ENCODE results near the gene COL4A1.

COL4A1 gene

GRCh38 chr13:110179857-110180147 is 127.2 kb downstream of the COL4A1 start:
- H3K9me3 ChIP-seq (ENCODE audit: control insufficient read depth, insufficient read depth, low read length): no peaks in the 10 kb centered on the region
- H3K4me1 ChIP-seq (ENCODE audit: insufficient read depth, low read length): no peaks in the 10 kb centered on the region
- H3K9ac ChIP-seq (ENCODE audit: low read depth, low read length): no peak overlapping the region
- H3K36me3 ChIP-seq (ENCODE audit: insufficient read depth, low read length): peaks cover 20% of the 10 kb centered on the region

DNA sequence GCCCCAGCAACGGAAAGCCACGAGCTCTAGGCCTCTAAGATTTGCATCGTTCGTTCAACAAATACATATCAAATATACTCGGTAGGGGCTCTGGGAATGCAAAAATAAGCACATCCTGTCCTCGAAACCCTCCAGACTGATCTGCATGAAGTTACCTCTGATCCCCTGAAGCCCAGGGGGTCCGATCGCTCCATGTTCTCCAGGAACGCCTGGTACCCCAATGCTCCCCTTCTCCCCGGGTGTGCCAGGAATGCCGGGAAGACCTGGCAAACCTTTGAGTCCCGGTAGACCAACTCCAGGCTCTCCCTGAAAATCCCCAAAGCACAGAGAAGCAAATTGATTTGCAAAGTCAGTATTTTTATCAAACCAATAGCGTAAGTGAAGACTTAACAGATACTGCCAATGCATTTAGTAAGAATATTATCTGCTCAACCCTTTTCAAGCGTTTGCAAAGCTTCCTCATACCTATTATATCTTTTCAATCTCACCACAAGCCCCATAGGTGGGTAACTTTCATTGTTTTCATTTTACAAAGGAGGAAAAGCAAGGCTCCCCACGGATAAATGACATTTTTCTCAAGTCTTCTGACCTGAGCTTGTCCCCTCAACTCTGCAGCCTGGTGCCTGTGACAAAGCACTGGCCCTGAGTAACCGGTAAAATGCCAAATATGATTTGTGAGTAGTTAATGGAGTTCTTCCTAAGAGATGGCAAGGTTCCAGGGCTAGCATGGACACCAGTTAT is 127.7 kb downstream of the COL4A1 start:
- Histone ChIP-seq H3K4me1 (ENCODE audit: insufficient read depth, low read length) (no peaks in the 10 kb centered on the region), H3K9me3 (ENCODE audit: control insufficient read depth, insufficient read depth, low read length) (no peaks in the 10 kb centered on the region), H3K9ac (ENCODE audit: low read depth, low read length) (no peak overlapping the region), H3K36me3 (ENCODE audit: insufficient read depth, low read length) (peaks cover 20% of the 10 kb centered on the region)

GRCh38 chr13:110177790-110178189 is 129.2 kb downstream of the COL4A1 start:
- H3K9me3 ChIP-seq (ENCODE audit: control insufficient read depth, insufficient read depth, low read length): peaks cover 2% of the 10 kb centered on the region; the same call in 1 of the 2 replicates
- no peaks in the 10 kb centered on the region for H3K4me1 ChIP-seq (ENCODE audit: insufficient read depth, low read length)
- no peak overlapping the region for H3K9ac ChIP-seq (ENCODE audit: low read depth, low read length)
- peaks cover 28% of the 10 kb centered on the region for H3K36me3 ChIP-seq (ENCODE audit: insufficient read depth, low read length)

- Histone ChIP-seq H3K36me3 (ENCODE audit: insufficient read depth, low read length) (peaks cover 30% of the 10 kb centered on the region), H3K4me1 (ENCODE audit: insufficient read depth, low read length) (no peaks in the 10 kb centered on the region), H3K9me3 (ENCODE audit: control insufficient read depth, insufficient read depth, low read length) (peaks cover 2% of the 10 kb centered on the region; the same call in 1 of the 2 replicates), H3K9ac (ENCODE audit: low read depth, low read length) (no peak overlapping the region)
Measured at GRCh38 chr13:110176431-110176830, 130.5 kb downstream of the COL4A1 start.

- Histone ChIP-seq H3K9me3 (ENCODE audit: control insufficient read depth, insufficient read depth, low read length) (peaks cover 2% of the 10 kb centered on the region; the same call in 1 of the 2 replicates), H3K36me3 (ENCODE audit: insufficient read depth, low read length) (peaks cover 23% of the 10 kb centered on the region), H3K9ac (ENCODE audit: low read depth, low read length) (no peak overlapping the region), H3K4me1 (ENCODE audit: insufficient read depth, low read length) (no peaks in the 10 kb centered on the region)
Measured at GRCh38 chr13:110173247-110173818, 133.6 kb downstream of the COL4A1 start.

DNA sequence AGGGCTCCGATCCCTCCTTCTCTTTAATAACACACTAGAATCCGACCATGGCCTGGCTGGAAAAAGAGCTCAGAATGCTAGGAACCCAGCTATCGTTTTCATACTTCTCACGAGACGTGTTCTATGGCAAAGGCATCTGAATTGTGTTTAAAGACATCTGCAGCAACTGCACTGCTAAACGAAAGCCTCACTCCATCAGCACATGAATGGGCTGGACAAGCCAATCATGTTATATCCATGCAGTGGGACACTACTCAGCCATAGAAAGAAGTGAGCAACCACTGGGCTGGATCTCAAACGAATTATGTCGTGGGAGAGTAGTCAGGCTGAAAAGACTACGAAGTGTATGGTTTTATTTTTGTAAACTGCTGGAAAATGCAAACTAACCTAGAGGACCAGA is 136.1 kb downstream of the COL4A1 start:
- peaks cover 18% of the 10 kb centered on the region for H3K36me3 ChIP-seq (ENCODE audit: insufficient read depth, low read length)
- H3K9me3 ChIP-seq (ENCODE audit: control insufficient read depth, insufficient read depth, low read length): peaks cover 2% of the 10 kb centered on the region; the same call in 1 of the 2 replicates
- H3K4me1 ChIP-seq (ENCODE audit: insufficient read depth, low read length): no peaks in the 10 kb centered on the region

GRCh38 chr13:110170020-110170790 is 136.8 kb downstream of the COL4A1 start:
- H3K36me3 ChIP-seq (ENCODE audit: insufficient read depth, low read length): peaks cover 18% of the 10 kb centered on the region
- peaks cover 2% of the 10 kb centered on the region; the same call in 1 of the 2 replicates for H3K9me3 ChIP-seq (ENCODE audit: control insufficient read depth, insufficient read depth, low read length)
- H3K9ac ChIP-seq (ENCODE audit: low read depth, low read length): no peak overlapping the region
- no peaks in the 10 kb centered on the region for H3K4me1 ChIP-seq (ENCODE audit: insufficient read depth, low read length)

More for the DNA sequence above, 136.1 kb downstream of the COL4A1 start:
- H3K9ac ChIP-seq (ENCODE audit: low read depth, low read length): no peak overlapping the region

GRCh38 chr13:110168999-110169933 is 137.7 kb downstream of the COL4A1 start:
- Histone ChIP-seq H3K9me3 (ENCODE audit: control insufficient read depth, insufficient read depth, low read length) (peaks cover 2% of the 10 kb centered on the region; the same call in 1 of the 2 replicates), H3K36me3 (ENCODE audit: insufficient read depth, low read length) (peaks cover 18% of the 10 kb centered on the region), H3K4me1 (ENCODE audit: insufficient read depth, low read length) (no peaks in the 10 kb centered on the region)

DNA sequence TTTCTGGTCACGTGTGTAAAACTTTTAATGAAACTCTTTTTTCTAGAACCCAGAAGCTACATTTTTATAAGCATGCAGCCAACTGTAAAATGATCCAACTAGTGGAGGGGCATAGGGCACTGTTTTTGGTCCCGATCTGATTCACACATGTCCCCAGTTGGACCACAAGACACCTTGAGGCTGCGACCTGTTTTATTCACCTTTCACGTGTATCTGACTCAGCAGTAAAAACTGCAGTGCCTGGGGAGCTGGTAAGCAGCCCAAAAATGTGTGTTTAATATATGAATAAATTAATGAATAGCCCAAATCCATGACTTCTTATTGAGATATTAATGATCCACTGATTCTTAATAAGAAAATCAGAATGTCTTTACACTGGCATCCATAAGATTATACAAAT is 140.4 kb downstream of the COL4A1 start:
- no peaks in the 10 kb centered on the region for H3K9me3 ChIP-seq (ENCODE audit: control insufficient read depth, insufficient read depth, low read length)
- no peak overlapping the region for H3K9ac ChIP-seq (ENCODE audit: low read depth, low read length)
- no peaks in the 10 kb centered on the region; the same call in none of the 2 replicates for H3K36me3 ChIP-seq (ENCODE audit: insufficient read depth, low read length)
- H3K4me1 ChIP-seq (ENCODE audit: insufficient read depth, low read length): no peaks in the 10 kb centered on the region

More at GRCh38 chr13:110168999-110169933, 137.7 kb downstream of the COL4A1 start:
- no peak overlapping the region for H3K9ac ChIP-seq (ENCODE audit: low read depth, low read length)

DNA sequence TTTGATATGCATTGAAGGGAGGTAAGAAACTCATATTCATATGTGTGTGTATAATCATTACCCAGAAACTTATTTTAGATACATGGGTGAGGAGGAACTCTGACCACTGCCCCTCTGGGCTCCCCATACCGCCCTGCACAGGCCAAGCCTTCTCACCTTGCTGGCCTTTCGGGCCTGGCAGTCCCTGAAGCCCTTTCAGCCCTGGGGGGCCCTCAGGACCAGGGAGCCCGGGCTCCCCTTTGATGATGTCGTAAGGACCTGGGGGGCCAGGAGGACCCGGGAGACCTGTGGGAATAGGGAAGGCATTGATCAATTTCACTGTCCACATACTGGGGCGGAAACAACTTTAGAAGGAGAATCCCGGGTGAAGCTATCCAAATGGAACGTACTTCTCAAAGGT is 142.3 kb downstream of the COL4A1 start:
- no peak overlapping the region for H3K9ac ChIP-seq (ENCODE audit: low read depth, low read length)
- peaks cover 5% of the 10 kb centered on the region for H3K36me3 ChIP-seq (ENCODE audit: insufficient read depth, low read length)
- H3K9me3 ChIP-seq (ENCODE audit: control insufficient read depth, insufficient read depth, low read length): no peaks in the 10 kb centered on the region
- H3K4me1 ChIP-seq (ENCODE audit: insufficient read depth, low read length): no peaks in the 10 kb centered on the region

GRCh38 chr13:110162866-110163658 is 143.9 kb downstream of the COL4A1 start:
- H3K36me3 ChIP-seq (ENCODE audit: insufficient read depth, low read length): peaks cover 11% of the 10 kb centered on the region
- H3K4me1 ChIP-seq (ENCODE audit: insufficient read depth, low read length): no peaks in the 10 kb centered on the region
- no peak overlapping the region for H3K9ac ChIP-seq (ENCODE audit: low read depth, low read length)
- H3K9me3 ChIP-seq (ENCODE audit: control insufficient read depth, insufficient read depth, low read length): no peaks in the 10 kb centered on the region

- H3K9ac ChIP-seq (ENCODE audit: low read depth, low read length): no peak overlapping the region
- peaks cover 11% of the 10 kb centered on the region for H3K36me3 ChIP-seq (ENCODE audit: insufficient read depth, low read length)
- H3K9me3 ChIP-seq (ENCODE audit: control insufficient read depth, insufficient read depth, low read length): no peaks in the 10 kb centered on the region
- H3K4me1 ChIP-seq (ENCODE audit: insufficient read depth, low read length): no peaks in the 10 kb centered on the region
Measured at GRCh38 chr13:110162053-110162452, 144.9 kb downstream of the COL4A1 start.

DNA sequence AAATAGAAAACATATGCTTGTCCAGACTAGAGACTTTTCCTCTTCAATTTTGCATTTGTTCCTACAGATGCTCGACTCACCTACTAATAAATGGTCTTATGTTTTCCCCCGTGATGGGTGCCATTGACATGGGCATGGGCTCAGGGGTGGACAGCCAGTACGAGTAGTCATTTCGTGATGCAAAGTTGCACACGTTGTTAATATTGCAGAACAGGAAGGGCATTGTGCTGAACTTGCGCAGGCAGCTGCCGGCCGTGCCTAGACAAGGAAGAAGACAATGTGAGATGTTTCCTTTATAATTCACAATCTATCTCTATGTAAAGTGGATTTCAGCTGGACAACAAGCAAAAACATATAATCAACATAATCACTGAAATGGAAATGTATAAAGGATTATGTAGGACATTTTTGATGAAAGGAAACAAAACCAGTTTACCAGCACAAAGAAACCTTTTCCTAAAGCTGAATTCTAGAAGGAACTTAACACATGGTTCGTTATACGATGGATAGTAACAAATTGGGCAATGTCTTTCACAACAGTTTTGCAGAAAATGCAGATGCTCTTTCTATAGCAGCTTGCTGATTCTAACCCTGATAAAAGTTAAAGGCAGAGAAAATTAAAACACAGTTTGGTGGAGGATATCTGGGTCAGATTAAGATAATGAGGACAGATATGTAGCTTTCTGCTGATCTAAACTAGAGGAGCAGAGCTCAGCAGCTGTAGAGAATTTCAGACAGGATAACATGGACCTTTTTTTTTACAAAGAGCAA is 145.7 kb downstream of the COL4A1 start:
- H3K9me3 ChIP-seq (ENCODE audit: control insufficient read depth, insufficient read depth, low read length): no peaks in the 10 kb centered on the region
- no peaks in the 10 kb centered on the region for H3K4me1 ChIP-seq (ENCODE audit: insufficient read depth, low read length)
- peaks cover 11% of the 10 kb centered on the region for H3K36me3 ChIP-seq (ENCODE audit: insufficient read depth, low read length)

More for the DNA sequence above, 145.7 kb downstream of the COL4A1 start:
- no peak overlapping the region for H3K9ac ChIP-seq (ENCODE audit: low read depth, low read length)
